Measurements from ENCODE around the gene FAU. TPM values are rescaled to one million over a fixed set of nuclear protein-coding genes. Genes with fewer than 3 reads are reported as not detected.

FAU gene
- total and polyA plus RNA-seq, 2 of the 13 experiments (the other 11 are each of a cell fraction or from before 2014, with no cell fraction given): 374 to 869 TPM

DNA sequence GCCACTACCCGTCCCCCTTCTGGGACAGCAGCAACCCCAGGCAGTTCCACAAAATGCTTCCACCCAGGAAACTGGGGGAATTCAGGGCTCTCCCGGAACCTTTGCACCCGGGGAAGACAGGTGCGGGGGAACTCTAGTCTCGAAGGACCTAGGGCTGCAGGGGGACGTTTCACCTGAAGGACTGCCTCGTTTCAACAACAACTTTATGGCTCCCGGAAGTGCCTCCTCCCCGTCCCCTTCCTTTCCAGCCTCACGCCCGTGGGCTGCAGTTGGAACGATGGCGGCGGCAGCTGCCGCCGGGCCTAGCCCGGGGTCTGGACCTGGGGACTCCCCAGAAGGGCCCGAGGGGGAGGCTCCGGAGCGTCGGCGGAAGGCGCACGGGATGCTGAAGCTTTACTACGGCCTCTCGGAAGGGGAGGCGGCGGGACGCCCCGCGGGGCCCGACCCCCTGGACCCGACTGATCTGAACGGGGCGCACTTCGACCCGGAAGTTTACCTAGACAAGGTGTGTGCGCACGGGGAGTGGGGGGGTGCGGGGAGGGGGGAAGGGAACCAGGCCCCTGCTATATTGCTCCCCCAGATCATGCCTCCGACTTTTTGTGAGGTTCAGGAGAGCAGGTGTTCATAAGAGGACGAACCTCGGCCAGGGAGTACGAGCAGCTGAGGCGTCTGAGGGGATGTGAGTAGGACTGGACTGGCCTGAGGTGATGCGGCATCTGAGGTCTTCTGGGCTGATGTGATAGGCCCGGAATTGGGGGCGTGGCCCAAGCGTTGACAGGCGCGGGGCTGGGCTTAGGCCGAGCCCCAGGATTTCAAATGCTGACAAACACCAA lies 25.7 kb downstream of the FAU start, which contains the start of gene VPS51 (continued):
- no peak for TF ChIP-seq ZBTB21 (CRISPR knock-in tag; IDR thresholded peaks at IDR 0.05)
- TF ChIP-seq MED1 (CRISPR knock-in tag; IDR thresholded peaks at IDR 0.05): peak; percentile 82
- peak; percentile 67; the same call in 1 of the 2 replicates for TF ChIP-seq ZNF224 (CRISPR knock-in tag; IDR thresholded peaks at IDR 0.05)
- TF ChIP-seq RAD51 (IDR thresholded peaks at IDR 0.05; ENCODE audit: borderline replicate concordance): no peak
- TF ChIP-seq ZBTB4 (CRISPR knock-in tag; IDR thresholded peaks at IDR 0.05; ENCODE audit: borderline replicate concordance): no peak
- peak; percentile 48; the same call in 1 of the 2 replicates for TF ChIP-seq RAD21 (CRISPR knock-in tag; IDR thresholded peaks at IDR 0.05)
- no peak for TF ChIP-seq ZNF296 (CRISPR knock-in tag; conservative IDR thresholded peaks at IDR 0.05)
- TF ChIP-seq ZFX (CRISPR knock-in tag; IDR thresholded peaks at IDR 0.05; ENCODE audit: low read depth): peak; percentile 94
- peak; percentile 97 for TF ChIP-seq CBX1 (IDR thresholded peaks at IDR 0.05; ENCODE audit: low read depth)
- peak; percentile 62; the same call in 1 of the 2 replicates for TF ChIP-seq GATA4 (IDR thresholded peaks at IDR 0.05; ENCODE audit: borderline replicate concordance, low read depth)
- 0 out of 2 replicates have a peak, but pooled peaks have one; percentile 19 for TF ChIP-seq MTA1 (CRISPR knock-in tag; IDR thresholded peaks at IDR 0.05; ENCODE audit: borderline replicate concordance)
- TF ChIP-seq, protein P1, sequence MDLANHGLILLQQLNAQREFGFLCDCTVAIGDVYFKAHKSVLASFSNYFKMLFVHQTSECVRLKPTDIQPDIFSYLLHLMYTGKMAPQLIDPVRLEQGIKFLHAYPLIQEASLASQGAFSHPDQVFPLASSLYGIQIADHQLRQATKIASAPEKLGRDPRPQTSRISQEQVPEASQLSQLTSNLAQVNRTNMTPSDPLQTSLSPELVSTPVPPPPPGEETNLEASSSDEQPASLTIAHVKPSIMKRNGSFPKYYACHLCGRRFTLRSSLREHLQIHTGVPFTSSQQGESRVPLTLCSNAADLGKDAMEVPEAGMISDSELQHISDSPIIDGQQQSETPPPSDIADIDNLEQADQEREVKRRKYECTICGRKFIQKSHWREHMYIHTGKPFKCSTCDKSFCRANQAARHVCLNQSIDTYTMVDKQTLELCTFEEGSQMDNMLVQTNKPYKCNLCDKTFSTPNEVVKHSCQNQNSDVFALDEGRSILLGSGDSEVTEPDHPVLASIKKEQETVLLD (CRISPR knock-in tag; IDR thresholded peaks at IDR 0.05; ENCODE audit: low read depth): peak; percentile 46; the same call in 1 of the 2 replicates
- no peak for TF ChIP-seq ZNF530 (CRISPR knock-in tag; IDR thresholded peaks at IDR 0.05; ENCODE audit: low read depth)
- TF ChIP-seq CREM (IDR thresholded peaks at IDR 0.05): peak; percentile 92
- 0 out of 2 replicates have a peak, but pooled peaks have one; percentile 32 for TF ChIP-seq CREM (CRISPR knock-in tag; IDR thresholded peaks at IDR 0.05)
- TF ChIP-seq GMEB1 (CRISPR knock-in tag; IDR thresholded peaks at IDR 0.05; ENCODE audit: borderline replicate concordance): peak; percentile 81
- TF ChIP-seq, protein P2, sequence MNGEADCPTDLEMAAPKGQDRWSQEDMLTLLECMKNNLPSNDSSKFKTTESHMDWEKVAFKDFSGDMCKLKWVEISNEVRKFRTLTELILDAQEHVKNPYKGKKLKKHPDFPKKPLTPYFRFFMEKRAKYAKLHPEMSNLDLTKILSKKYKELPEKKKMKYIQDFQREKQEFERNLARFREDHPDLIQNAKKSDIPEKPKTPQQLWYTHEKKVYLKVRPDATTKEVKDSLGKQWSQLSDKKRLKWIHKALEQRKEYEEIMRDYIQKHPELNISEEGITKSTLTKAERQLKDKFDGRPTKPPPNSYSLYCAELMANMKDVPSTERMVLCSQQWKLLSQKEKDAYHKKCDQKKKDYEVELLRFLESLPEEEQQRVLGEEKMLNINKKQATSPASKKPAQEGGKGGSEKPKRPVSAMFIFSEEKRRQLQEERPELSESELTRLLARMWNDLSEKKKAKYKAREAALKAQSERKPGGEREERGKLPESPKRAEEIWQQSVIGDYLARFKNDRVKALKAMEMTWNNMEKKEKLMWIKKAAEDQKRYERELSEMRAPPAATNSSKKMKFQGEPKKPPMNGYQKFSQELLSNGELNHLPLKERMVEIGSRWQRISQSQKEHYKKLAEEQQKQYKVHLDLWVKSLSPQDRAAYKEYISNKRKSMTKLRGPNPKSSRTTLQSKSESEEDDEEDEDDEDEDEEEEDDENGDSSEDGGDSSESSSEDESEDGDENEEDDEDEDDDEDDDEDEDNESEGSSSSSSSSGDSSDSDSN (CRISPR knock-in tag; IDR thresholded peaks at IDR 0.05): peak; percentile 55; the same call in 1 of the 2 replicates
- peak; percentile 94 for TF ChIP-seq ZSCAN30 (CRISPR knock-in tag; IDR thresholded peaks at IDR 0.05)

Measured in HepG2 (cell line).